ENCODE data around the gene SEZ6L. TPM values are rescaled to one million over a fixed set of nuclear protein-coding genes. Genes with fewer than 3 reads are reported as not detected.

SEZ6L gene
- total and polyA plus RNA-seq, 10 of the 15 experiments (the other 5 are each of a cell fraction or from before 2014, with no cell fraction given) = not detected

DNA sequence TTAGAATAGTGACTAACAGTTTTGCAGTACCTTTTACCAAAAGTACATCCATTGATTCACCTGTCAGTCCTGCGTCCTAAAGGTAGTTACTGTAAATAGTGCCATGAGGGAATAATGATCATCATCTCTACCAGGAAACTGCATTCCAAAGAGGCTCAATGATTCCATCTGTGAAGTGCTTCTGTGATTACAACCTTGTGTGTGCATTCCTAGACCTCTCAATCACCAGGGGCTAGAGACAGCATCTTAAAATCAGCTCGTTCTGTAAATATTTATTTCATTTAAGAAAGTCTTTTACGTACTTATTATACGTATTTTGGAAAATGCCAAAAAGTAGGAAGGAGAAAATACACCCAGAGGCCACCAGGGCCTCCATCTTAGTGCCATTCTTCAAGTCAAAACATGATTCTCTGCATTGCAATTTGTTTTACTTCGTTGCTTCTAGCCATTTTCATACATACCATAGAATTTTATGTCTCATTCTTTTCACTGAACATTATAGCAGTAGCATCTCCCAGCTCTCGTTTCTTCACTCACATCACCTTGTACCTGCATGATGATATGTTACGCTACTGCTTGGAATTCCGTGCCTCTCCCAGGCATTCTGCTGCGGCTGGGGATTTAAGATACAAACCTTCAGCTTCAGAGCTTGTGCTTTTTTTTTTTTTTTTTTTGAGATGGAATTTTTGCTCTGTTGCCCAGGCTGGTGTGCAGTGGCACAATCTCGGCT lies 117.0 kb downstream of the SEZ6L start:
- ChIA-PET RAD21 (ENCODE audit: unreplicated experiment) (interaction anchor here (0.5 kb wide), 1 partner anchor 500 kb away, joined by 3 read pairs; no protein-coding TSS in a partner anchor), CTCF (no interaction called here), POLR2A (interaction anchor here (0.6 kb wide), 1 partner anchor 59 kb away, joined by 3 read pairs; no protein-coding TSS in a partner anchor), SMC1A (ENCODE audit: uncharacterized antibody, unreplicated experiment) (no interaction called here)
- no peak overlapping the region for H3K9ac ChIP-seq (ENCODE audit: control insufficient read depth, insufficient read depth, low read length)
- no peaks in the 10 kb centered on the region for H3K79me2 ChIP-seq (ENCODE audit: control insufficient read depth, insufficient read depth, low read length)
- FAIRE-seq (no peak), DNase-seq (ENCODE audit: low read depth, low spot score) (no peak), ATAC-seq (no peak)
- H3K4me1 ChIP-seq (ENCODE audit: control insufficient read depth, insufficient read depth, low read length) = no peaks in the 10 kb centered on the region
- no peak overlapping the region for H3K27ac ChIP-seq (ENCODE audit: control insufficient read depth, insufficient read depth)
- no peak overlapping the region for H3K4me3 ChIP-seq
- no peaks in the 10 kb centered on the region for H4K20me1 ChIP-seq (ENCODE audit: control insufficient read depth, insufficient read depth)
- H3K9me3 ChIP-seq (replicated peaks; ENCODE audit: control insufficient read depth, insufficient read depth, low read length) = no peaks in the 10 kb centered on the region
- H2AFZ ChIP-seq (ENCODE audit: control insufficient read depth, low read depth, low read length) = no peak overlapping the region
- H3K27me3 ChIP-seq (replicated peaks in 1 of 2; ENCODE audit: control insufficient read depth in 2 of 2, insufficient read depth in 2 of 2, low read length in 1 of 2) = no peaks in the 10 kb centered on the region
- intact Hi-C loops (cut with micrococcal nuclease; ENCODE audit: unreplicated experiment) = loop anchor here (10.0 kb wide), 1 partner anchor 59 kb away; no protein-coding TSS in a partner anchor
- in situ Hi-C loops (cut with MboI) = no loop called here
- 10% methylated on average over 10 of the region's 10 CpGs for WGBS (ENCODE audit: insufficient coverage, insufficient replicate concordance, low lambda C conversion rate, missing lambda C conversion rate)
- no TSS peak for BruUV-seq (replicated peaks)
- H3K36me3 ChIP-seq (ENCODE audit: control insufficient read depth in 2 of 2, insufficient read depth in 2 of 2, low read length in 1 of 2) = no peaks in the 10 kb centered on the region
- no peak for TF ChIP-seq NFYB (IDR thresholded peaks at IDR 0.05; ENCODE audit: insufficient read depth, low read depth, low read length)
- TF ChIP-seq STAT3 (IDR thresholded peaks at IDR 0.05; ENCODE audit: low read depth, low read length) = no peak
- TF ChIP-seq PAX5 (IDR thresholded peaks at IDR 0.05; ENCODE audit: borderline replicate concordance, low read depth, low read length) = no peak
- no peak for TF ChIP-seq MTA3 (IDR thresholded peaks at IDR 0.05; ENCODE audit: borderline replicate concordance, low read length)
- TF ChIP-seq KLF5 (IDR thresholded peaks at IDR 0.05; ENCODE audit: partially characterized antibody) = no peak
- no peak for TF ChIP-seq PAX8 (IDR thresholded peaks at IDR 0.05)
- TF ChIP-seq, protein P1, sequence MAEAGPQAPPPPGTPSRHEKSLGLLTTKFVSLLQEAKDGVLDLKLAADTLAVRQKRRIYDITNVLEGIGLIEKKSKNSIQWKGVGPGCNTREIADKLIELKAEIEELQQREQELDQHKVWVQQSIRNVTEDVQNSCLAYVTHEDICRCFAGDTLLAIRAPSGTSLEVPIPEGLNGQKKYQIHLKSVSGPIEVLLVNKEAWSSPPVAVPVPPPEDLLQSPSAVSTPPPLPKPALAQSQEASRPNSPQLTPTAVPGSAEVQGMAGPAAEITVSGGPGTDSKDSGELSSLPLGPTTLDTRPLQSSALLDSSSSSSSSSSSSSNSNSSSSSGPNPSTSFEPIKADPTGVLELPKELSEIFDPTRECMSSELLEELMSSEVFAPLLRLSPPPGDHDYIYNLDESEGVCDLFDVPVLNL (IDR thresholded peaks at IDR 0.05; ENCODE audit: low read depth, low read length) = no peak
- TF ChIP-seq HDGF (IDR thresholded peaks at IDR 0.05) = no peak
- no peak for TF ChIP-seq MEF2A (IDR thresholded peaks at IDR 0.05; ENCODE audit: insufficient read depth, low read depth, low read length)
- no peak for TF ChIP-seq EP300 (IDR thresholded peaks at IDR 0.05; ENCODE audit: borderline replicate concordance in 1 of 2, control insufficient read depth in 1 of 2, low read depth in 2 of 2, low read length in 2 of 2)
- no peak for TF ChIP-seq RFX5 (IDR thresholded peaks at IDR 0.05; ENCODE audit: low read depth, low read length)
- no peak for TF ChIP-seq CBX5 (IDR thresholded peaks at IDR 0.05; ENCODE audit: low read depth)
- no peak for TF ChIP-seq MXI1 (IDR thresholded peaks at IDR 0.05; ENCODE audit: low read depth, low read length)
- no peak for TF ChIP-seq RELA (IDR thresholded peaks at IDR 0.05; ENCODE audit: borderline replicate concordance, partially characterized antibody)
- TF ChIP-seq, protein P2, sequence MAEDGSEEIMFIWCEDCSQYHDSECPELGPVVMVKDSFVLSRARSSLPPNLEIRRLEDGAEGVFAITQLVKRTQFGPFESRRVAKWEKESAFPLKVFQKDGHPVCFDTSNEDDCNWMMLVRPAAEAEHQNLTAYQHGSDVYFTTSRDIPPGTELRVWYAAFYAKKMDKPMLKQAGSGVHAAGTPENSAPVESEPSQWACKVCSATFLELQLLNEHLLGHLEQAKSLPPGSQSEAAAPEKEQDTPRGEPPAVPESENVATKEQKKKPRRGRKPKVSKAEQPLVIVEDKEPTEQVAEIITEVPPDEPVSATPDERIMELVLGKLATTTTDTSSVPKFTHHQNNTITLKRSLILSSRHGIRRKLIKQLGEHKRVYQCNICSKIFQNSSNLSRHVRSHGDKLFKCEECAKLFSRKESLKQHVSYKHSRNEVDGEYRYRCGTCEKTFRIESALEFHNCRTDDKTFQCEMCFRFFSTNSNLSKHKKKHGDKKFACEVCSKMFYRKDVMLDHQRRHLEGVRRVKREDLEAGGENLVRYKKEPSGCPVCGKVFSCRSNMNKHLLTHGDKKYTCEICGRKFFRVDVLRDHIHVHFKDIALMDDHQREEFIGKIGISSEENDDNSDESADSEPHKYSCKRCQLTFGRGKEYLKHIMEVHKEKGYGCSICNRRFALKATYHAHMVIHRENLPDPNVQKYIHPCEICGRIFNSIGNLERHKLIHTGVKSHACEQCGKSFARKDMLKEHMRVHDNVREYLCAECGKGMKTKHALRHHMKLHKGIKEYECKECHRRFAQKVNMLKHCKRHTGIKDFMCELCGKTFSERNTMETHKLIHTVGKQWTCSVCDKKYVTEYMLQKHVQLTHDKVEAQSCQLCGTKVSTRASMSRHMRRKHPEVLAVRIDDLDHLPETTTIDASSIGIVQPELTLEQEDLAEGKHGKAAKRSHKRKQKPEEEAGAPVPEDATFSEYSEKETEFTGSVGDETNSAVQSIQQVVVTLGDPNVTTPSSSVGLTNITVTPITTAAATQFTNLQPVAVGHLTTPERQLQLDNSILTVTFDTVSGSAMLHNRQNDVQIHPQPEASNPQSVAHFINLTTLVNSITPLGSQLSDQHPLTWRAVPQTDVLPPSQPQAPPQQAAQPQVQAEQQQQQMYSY (CRISPR knock-in tag; IDR thresholded peaks at IDR 0.05) = no peak
- no peak for TF ChIP-seq BMI1 (IDR thresholded peaks at IDR 0.05; ENCODE audit: borderline replicate concordance)
- no peak for TF ChIP-seq RCOR1 (conservative IDR thresholded peaks at IDR 0.05; ENCODE audit: low read depth, low read length)
- no peak for TF ChIP-seq CHD1 (IDR thresholded peaks at IDR 0.05; ENCODE audit: low read depth, low read length)
- TF ChIP-seq POLR2AphosphoS5 (IDR thresholded peaks at IDR 0.05; ENCODE audit: low read length) = no peak
- no peak overlapping the region for H3K4me2 ChIP-seq (ENCODE audit: control insufficient read depth, insufficient read depth)
